GM08714 (cell line): ENCODE measurements around the gene RTTN.
A peak's percentile ranks its signal among the peaks of the same experiment; 100 is the strongest.

Experiments used
- H3K4me3 ChIP-seq: fragments of 200-500 bp; sonication (Bioruptor generic); 2 replicates; pipeline ENCODE4 v1.5.1; 2014; ENCODE audit warnings: mild to moderate bottlenecking, low read length, inconsistent platforms
- ZNF274 ChIP-seq: IDR thresholded peaks from 2 replicates; pipeline ENCODE4 v1.6.1; 2012; ENCODE audit warnings: mild to moderate bottlenecking, low read depth, low read length

The RTTN gene

GRCh38 chr18:70221156-70221914, 15.8 kb upstream of the RTTN start:
- H3K4me3 ChIP-seq, result no peak overlapping the region
- no peak for TF ChIP-seq ZNF274

- TF ChIP-seq ZNF274, result no peak
- H3K4me3 ChIP-seq, result no peak overlapping the region
Measured at GRCh38 chr18:70220628-70221027, 15.1 kb upstream of the RTTN start.

- TF ChIP-seq ZNF274, result no peak
- H3K4me3 ChIP-seq, result no peak overlapping the region
Measured at GRCh38 chr18:70219688-70220087, 14.2 kb upstream of the RTTN start.

GRCh38 chr18:70216788-70217187, 11.3 kb upstream of the RTTN start:
- no peak overlapping the region for H3K4me3 ChIP-seq
- TF ChIP-seq ZNF274, result no peak

GRCh38 chr18:70207181-70207580, 1.7 kb upstream of the RTTN start:
- H3K4me3 ChIP-seq, result no peak overlapping the region
- no peak for TF ChIP-seq ZNF274

- no peak overlapping the region for H3K4me3 ChIP-seq
- TF ChIP-seq ZNF274, result no peak
Measured at GRCh38 chr18:70200286-70200685, 5.2 kb downstream of the RTTN start.

- no peak overlapping the region for H3K4me3 ChIP-seq
- no peak for TF ChIP-seq ZNF274
Measured at GRCh38 chr18:70197844-70198243, 7.6 kb downstream of the RTTN start.

- H3K4me3 ChIP-seq, result no peak overlapping the region
- TF ChIP-seq ZNF274, result no peak
Measured at GRCh38 chr18:70197026-70197425, 8.5 kb downstream of the RTTN start.

- no peak for TF ChIP-seq ZNF274
- H3K4me3 ChIP-seq, result no peak overlapping the region; the same call in 1 of the 2 replicates
Measured at GRCh38 chr18:70195852-70196434, 9.5 kb downstream of the RTTN start.

- TF ChIP-seq ZNF274, result no peak
- H3K4me3 ChIP-seq, result peak overlapping the region; percentile 58
Measured at GRCh38 chr18:70195014-70195614, 10.4 kb downstream of the RTTN start.

GRCh38 chr18:70194227-70194890, 11.1 kb downstream of the RTTN start:
- H3K4me3 ChIP-seq, result no peak overlapping the region
- TF ChIP-seq ZNF274, result no peak

GRCh38 chr18:70190529-70190928, 15.0 kb downstream of the RTTN start:
- H3K4me3 ChIP-seq, result no peak overlapping the region
- TF ChIP-seq ZNF274, result no peak

- no peak overlapping the region for H3K4me3 ChIP-seq
- no peak for TF ChIP-seq ZNF274
Measured at GRCh38 chr18:70188113-70188512, 17.4 kb downstream of the RTTN start.

GRCh38 chr18:70183441-70183840, 22.0 kb downstream of the RTTN start:
- no peak overlapping the region for H3K4me3 ChIP-seq
- no peak for TF ChIP-seq ZNF274

- no peak overlapping the region for H3K4me3 ChIP-seq
- no peak for TF ChIP-seq ZNF274
Measured at GRCh38 chr18:70182548-70182947, 22.9 kb downstream of the RTTN start.
